Stomach smooth muscle (tissue), 2 donors: Measurements from ENCODE around the gene KMO.

Source experiments
- H3K27ac ChIP-seq: one replicate; pipeline ENCODE4 v1.7.0; 2013; ENCODE audit warnings: mild to moderate bottlenecking, low read length, inconsistent platforms
- H3K27me3 ChIP-seq, 2 donors: one replicate each; pipeline ENCODE4 v1.7.0; 2013; ENCODE audit warnings: low read length in 2 of 2; ENCODE audit not compliant: insufficient read depth in 2 of 2, control insufficient read depth in 1 of 2
- H3K36me3 ChIP-seq, 2 donors: one replicate each; pipeline ENCODE4 v1.7.0; 2013; ENCODE audit warnings: low read length in 2 of 2; ENCODE audit not compliant: control insufficient read depth in 2 of 2, insufficient read depth in 2 of 2
- H3K4me1 ChIP-seq: one replicate; pipeline ENCODE4 v1.7.0; 2013; ENCODE audit warnings: low read length; ENCODE audit not compliant: control insufficient read depth, insufficient read depth
- H3K4me3 ChIP-seq, 2 donors: one replicate each; pipeline ENCODE4 v1.7.0; 2013; ENCODE audit warnings: low read length in 2 of 2
- H3K9ac ChIP-seq, 2 donors: one replicate each; pipeline ENCODE4 v1.7.0; 2013; ENCODE audit warnings: low read length in 2 of 2, mild to moderate bottlenecking in 1 of 2
- H3K9me3 ChIP-seq, 2 donors: one replicate each; pipeline ENCODE4 v1.7.0; 2013; ENCODE audit warnings: low read length in 2 of 2; ENCODE audit not compliant: control insufficient read depth in 2 of 2
- donor health status: healthy.
- donor health status: Pancreatic carcinoma.

KMO gene

DNA sequence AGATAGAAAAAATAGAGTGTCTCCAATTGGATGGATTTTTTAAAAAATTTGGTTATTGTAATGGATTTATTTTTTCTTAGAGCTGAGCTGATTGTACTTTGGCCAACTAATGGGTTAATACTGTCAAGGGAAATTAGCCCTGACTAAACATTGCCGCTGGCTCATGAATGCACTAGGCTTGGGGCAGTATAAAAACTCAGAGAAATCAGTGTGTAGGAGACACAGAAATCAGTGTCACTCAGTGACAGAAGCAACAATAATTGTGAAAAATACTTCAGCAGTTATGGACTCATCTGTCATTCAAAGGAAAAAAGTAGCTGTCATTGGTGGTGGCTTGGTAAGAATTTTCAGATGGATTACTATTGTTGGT, at the start of gene KMO:
TSS of gene KMO (plus strand) at position 217 of the 370 bp plus-strand sequence. CDS start at position 284, 67 bp downstream.
- Histone ChIP-seq H3K9ac (no peak within 1 kb of the TSS), H3K9me3 (no peaks in the 10 kb centered on the region), H3K36me3 (no peaks in the 10 kb centered on the region), H3K4me3 (peak within 1 kb of the TSS; percentile 10 to 52), H3K27ac (no peak within 1 kb of the TSS), H3K4me1 (no peaks in the 10 kb centered on the region), H3K27me3 (peaks cover 0 to 4% of the 10 kb centered on the region in 2 donors)

DNA sequence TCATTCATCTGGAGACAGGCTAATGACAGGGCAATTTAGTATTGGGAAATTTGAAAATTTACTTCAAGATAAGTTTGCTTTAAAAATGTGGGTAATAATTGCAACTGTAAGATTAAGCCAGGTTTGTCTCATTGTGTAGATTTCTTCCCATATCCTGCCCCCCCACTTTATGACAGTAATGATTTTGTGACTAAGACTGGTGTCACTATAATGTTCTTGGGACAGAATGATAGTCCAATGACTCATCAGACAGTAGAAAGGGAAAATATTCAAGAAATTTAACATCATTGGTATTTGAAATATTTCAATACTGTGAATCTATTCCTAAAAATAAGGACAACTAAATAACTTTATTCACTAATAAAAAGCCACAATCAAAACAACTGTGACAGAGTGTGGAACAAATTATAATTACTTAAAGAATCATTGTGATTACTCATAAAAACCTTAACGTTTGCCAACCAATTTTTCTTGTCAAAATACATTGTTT, 49.4 kb upstream of the KMO start:
- Histone ChIP-seq H3K27ac (no peak overlapping the region), H3K9me3 (no peaks in the 10 kb centered on the region), H3K9ac (no peak overlapping the region), H3K4me3 (no peak overlapping the region), H3K36me3 (no peaks in the 10 kb centered on the region), H3K4me1 (no peaks in the 10 kb centered on the region), H3K27me3 (no peaks in the 10 kb centered on the region)

DNA sequence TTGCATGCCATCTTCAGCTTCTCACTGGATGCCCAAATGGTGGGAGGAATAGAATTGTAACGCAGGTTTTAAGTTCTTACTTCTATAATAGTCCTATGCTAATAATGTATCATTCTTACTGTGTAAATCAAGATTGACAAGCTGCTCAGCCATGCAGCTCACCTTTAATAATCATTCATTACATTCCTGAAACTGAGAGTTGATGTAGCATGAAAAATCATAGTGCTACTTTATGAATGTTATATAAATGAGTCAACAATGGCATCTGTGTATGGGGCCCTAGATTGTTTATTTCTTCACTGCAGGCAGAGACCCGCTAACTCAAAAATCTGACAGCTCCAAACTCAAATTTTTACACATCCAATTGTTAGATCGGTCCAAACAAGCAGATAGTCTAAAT, 47.0 kb upstream of the KMO start:
- H3K36me3 ChIP-seq = no peaks in the 10 kb centered on the region
- no peaks in the 10 kb centered on the region for H3K4me1 ChIP-seq
- no peak overlapping the region for H3K4me3 ChIP-seq
- H3K27me3 ChIP-seq = no peaks in the 10 kb centered on the region
- no peak overlapping the region for H3K9ac ChIP-seq
- no peak overlapping the region for H3K27ac ChIP-seq
- no peaks in the 10 kb centered on the region for H3K9me3 ChIP-seq

DNA sequence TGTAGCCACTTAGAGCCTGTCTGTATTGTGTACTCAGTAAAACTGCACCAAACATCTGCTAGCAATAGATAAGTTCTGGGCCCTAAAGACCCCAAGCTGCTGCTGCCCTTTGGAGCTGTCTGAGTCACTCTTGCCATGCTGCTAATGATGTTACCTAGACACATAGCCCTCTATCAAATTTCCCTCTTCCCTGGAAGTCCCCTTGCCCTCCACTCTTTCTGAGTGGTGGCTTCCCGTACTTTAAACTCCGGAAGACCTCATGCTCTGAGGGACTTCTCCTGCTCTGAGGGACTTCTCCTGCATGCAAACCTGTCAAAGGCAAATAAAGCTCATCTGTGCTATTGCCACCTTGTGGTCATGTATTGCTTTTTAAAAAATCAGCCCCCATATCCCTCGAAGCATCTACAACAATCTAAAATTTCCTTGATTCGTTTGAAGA, 46.6 kb upstream of the KMO start:
- no peaks in the 10 kb centered on the region for H3K9me3 ChIP-seq

DNA sequence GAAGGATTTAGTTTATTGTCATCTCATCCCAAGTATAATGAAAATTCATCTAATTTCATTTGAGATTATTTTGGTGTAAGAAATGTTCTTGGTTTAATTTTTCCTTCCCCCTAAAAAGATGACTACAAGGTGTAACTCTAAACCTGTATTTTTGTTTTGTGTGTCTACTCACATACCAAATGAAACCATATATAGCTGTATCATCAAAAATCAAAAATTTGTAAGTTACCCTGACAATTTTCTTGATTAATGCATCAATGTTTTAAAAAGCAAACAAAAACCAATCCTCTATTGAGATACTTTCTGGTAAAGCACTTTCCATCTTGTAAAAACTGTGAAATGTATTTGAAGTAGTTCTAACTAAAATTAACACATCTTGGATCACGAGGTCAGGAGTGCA, 43.4 kb upstream of the KMO start:
- H3K4me1 ChIP-seq = no peaks in the 10 kb centered on the region

More for the DNA sequence above, 46.6 kb upstream of the KMO start:
- Histone ChIP-seq H3K4me1 (no peaks in the 10 kb centered on the region), H3K36me3 (no peaks in the 10 kb centered on the region), H3K27me3 (no peaks in the 10 kb centered on the region), H3K4me3 (no peak overlapping the region), H3K9ac (no peak overlapping the region), H3K27ac (no peak overlapping the region)

DNA sequence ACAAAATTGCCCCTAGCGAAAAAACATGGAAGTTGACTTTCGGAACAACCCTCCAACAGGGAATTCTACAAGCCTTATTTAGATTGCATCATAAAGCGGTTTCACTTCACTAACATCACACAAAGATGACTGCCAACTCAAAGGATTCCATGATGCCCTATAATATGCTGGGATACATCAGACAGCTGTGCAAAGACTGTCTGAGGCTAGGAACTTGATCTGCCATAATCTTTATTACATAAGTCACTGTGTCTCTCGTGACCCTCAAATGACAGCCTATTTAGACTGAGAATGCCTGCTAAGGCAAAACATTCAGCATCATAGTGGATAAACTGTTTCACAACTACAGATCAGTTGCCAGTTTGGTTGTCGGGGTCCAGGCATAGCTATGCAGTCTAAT, 36.4 kb upstream of the KMO start:
- H3K27me3 ChIP-seq = no peaks in the 10 kb centered on the region
- no peak overlapping the region for H3K4me3 ChIP-seq
- no peaks in the 10 kb centered on the region for H3K4me1 ChIP-seq
- no peak overlapping the region for H3K27ac ChIP-seq
- H3K36me3 ChIP-seq = peaks cover 20 to 21% of the 10 kb centered on the region in 2 donors
- H3K9ac ChIP-seq = no peak overlapping the region
- no peaks in the 10 kb centered on the region for H3K9me3 ChIP-seq

More for the DNA sequence above, 43.4 kb upstream of the KMO start:
- H3K9ac ChIP-seq = no peak overlapping the region
- no peak overlapping the region for H3K4me3 ChIP-seq
- peaks cover 0 to 3% of the 10 kb centered on the region in 2 donors for H3K36me3 ChIP-seq
- H3K27me3 ChIP-seq = no peaks in the 10 kb centered on the region
- H3K27ac ChIP-seq = no peak overlapping the region
- H3K9me3 ChIP-seq = no peaks in the 10 kb centered on the region

DNA sequence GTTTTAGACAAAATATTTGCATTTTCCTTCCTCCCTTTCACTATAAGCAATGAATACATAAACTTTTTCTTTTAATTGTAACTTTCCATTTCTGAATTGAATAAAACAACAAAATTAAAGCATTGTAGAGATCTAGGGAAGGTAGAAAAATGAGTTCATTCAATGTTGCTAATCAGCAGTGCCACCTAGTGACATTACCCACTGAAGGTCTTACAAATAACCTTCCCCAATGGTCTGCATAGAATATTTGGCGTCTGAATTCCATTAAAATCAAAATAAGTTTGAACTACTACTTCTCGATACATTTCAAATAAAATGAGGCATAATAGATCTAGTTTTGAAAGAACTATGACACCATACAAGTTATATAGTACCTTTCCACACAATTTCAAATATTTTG, 32.3 kb upstream of the KMO start:
- Histone ChIP-seq H3K9me3 (no peaks in the 10 kb centered on the region), H3K36me3 (peaks cover 27 to 43% of the 10 kb centered on the region in 2 donors), H3K27me3 (no peaks in the 10 kb centered on the region), H3K9ac (no peak overlapping the region), H3K4me3 (no peak overlapping the region), H3K27ac (no peak overlapping the region), H3K4me1 (no peaks in the 10 kb centered on the region)

DNA sequence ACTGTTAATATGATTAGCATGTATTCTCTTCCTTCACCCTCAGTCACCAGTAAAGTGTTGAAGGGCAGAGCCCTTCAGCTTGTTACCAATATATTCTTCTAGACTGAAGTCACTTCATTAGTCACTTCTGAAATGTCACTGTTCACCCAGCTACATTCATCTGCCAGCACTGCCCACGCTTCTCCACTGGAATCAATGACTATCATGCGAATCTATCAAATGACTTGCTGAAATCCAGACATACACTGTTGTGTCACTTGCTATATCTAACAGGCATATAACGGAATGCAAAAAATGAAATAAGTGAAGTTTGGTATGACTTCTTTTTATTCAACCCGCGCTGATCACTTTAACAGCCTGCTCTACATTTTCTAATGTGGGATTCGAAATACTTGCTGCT, 28.7 kb upstream of the KMO start:
- no peak overlapping the region for H3K4me3 ChIP-seq
- H3K9me3 ChIP-seq = no peaks in the 10 kb centered on the region
- H3K36me3 ChIP-seq = peaks cover 32 to 49% of the 10 kb centered on the region in 2 donors
- H3K27me3 ChIP-seq = no peaks in the 10 kb centered on the region
- H3K27ac ChIP-seq = no peak overlapping the region
- H3K4me1 ChIP-seq = no peaks in the 10 kb centered on the region
- H3K9ac ChIP-seq = no peak overlapping the region

DNA sequence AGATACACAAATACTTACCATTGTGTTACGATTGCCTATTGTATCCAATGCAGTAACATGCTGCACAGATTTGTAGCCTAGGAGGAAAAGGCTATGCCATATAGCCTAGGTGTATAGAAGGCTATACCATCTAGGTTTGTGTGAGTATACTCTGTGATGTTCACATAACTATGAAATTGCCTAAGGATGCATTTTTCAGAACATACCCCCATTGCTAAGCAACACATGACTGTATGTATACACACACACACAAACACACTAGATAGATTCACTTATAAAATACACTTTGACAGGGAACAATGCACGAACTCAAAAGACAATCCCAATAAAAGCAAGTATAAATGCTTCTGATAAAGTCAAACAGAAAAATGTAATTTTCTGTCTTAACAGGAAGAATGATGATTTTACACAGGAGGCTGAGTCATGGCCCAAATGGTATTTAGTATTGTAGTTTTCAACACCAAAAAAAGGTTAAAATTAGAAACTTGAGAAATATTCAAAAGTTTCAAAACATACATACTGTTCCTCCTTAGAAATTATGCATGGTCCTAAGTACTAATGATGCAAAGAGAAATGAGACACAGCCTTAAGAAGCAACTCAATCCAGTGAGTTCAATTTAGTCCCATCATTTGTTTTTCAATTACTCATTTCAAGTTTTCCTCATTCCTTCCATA, 24.9 kb upstream of the KMO start:
- Histone ChIP-seq H3K27ac (no peak overlapping the region), H3K4me3 (no peak overlapping the region), H3K9me3 (no peaks in the 10 kb centered on the region), H3K4me1 (no peaks in the 10 kb centered on the region), H3K9ac (no peak overlapping the region), H3K36me3 (peaks cover 43 to 52% of the 10 kb centered on the region in 2 donors), H3K27me3 (no peaks in the 10 kb centered on the region)

DNA sequence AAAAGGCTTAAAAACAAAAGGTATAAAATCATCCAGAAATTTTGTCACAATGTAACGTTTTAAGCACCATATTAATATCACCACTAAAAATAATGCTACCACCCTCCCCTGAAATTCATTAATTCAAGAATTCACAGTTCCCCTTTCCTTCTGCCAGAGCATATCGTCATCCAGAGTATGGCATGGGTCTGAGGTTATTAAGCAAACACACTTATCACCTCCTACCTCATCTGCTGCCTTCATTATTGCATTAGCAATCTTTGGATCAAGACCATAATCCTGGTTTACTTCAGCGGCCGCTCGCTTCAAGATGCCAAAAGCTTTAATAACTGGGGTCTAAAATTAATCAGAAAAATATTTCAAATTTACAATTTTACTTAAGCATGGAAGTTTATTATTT, 18.8 kb upstream of the KMO start:
- Histone ChIP-seq H3K4me1 (no peaks in the 10 kb centered on the region), H3K4me3 (no peak overlapping the region), H3K27ac (no peak overlapping the region), H3K36me3 (peaks cover 10 to 22% of the 10 kb centered on the region in 2 donors), H3K9ac (no peak overlapping the region), H3K9me3 (no peaks in the 10 kb centered on the region), H3K27me3 (no peaks in the 10 kb centered on the region)
